Uterus (tissue), 4 donors: ENCODE data around the gene HDDC3. TPM values are rescaled to one million over a fixed set of nuclear protein-coding genes. Genes with fewer than 3 reads are reported as not detected.

Source experiments
- DNase-seq, 2 donors: peaks; one replicate each; pipeline ENCODE4 v3.0.0-alpha.2; 2019 to 2020
- H3K27ac ChIP-seq, 2 donors: fragments of 200-600 bp; sonication (generic); 1 replicate in 1 of 2; 2 replicates in 1 of 2; pipeline ENCODE4 v1.5.1; 2016 to 2018
- H3K27me3 ChIP-seq, 2 donors: fragments of 200-600 bp; sonication (generic); one replicate each; pipeline ENCODE4 v1.5.1; 2018 to 2019; ENCODE audit warnings: control low read depth in 1 of 2
- H3K36me3 ChIP-seq, 2 donors: fragments of 200-600 bp; sonication (generic); one replicate each; pipeline ENCODE4 v1.5.1; 2019; ENCODE audit warnings: control low read depth in 1 of 2
- H3K4me1 ChIP-seq, 2 donors: fragments of 200-600 bp; sonication (generic); one replicate each; pipeline ENCODE4 v1.5.1; 2018 to 2019; ENCODE audit warnings: control low read depth in 1 of 2
- H3K4me3 ChIP-seq, 2 donors: fragments of 200-600 bp; sonication (generic); 1 replicate in 1 of 2; 2 replicates in 1 of 2; pipeline ENCODE4 v1.5.1; 2018 to 2019; ENCODE audit warnings: mild to moderate bottlenecking in 1 of 2
- H3K9me3 ChIP-seq, 2 donors: fragments of 200-600 bp; sonication (generic); one replicate each; pipeline ENCODE4 v1.5.1; 2019; ENCODE audit warnings: control low read depth in 1 of 2
- POLR2A ChIP-seq, 2 donors: fragments of 450-650 bp; IDR thresholded peaks; one replicate each; pipeline ENCODE4 v1.6.1; 2016; ENCODE audit warnings: antibody characterized with exemption in 2 of 2, mild to moderate bottlenecking in 1 of 2, moderate library complexity in 1 of 2
- intact Hi-C: fragments of 100-400 bp; cut with DNase I; formaldehyde crosslinking; loops from one replicate; pipeline ENCODE4 v1.15.1; 2023; ENCODE audit warnings: low total_unique reads
- total RNA-seq, 4 donors: library from RNA; depleted of rRNA in 3 of 4; stranded (reverse); fragments of >200 nt in 3 of 4; gene quantifications; one replicate each; pipeline versions ENCODE4 v1.1.0 to v1.2.4, GENCODE V29; 2014 to 2023
- TF ChIP-seq, protein P1 (sequence below), 4 experiments: fragments of 200-600 bp in 2 of 4; fragments of 450-650 bp in 2 of 4; sonication (generic) in 2 of 4; IDR thresholded peaks; one replicate each; pipeline ENCODE4 v1.5.1; 2016 to 2019; ENCODE audit warnings: antibody characterized with exemption in 4 of 4, mild to moderate bottlenecking in 2 of 4, moderate library complexity in 1 of 4
- donor health status: DM: yes; HTN: yes; CAD: no.

HDDC3 gene
- total RNA-seq, 4 donors from 2014 or later = 0.59 to 14.0 (median 7.2) TPM

DNA sequence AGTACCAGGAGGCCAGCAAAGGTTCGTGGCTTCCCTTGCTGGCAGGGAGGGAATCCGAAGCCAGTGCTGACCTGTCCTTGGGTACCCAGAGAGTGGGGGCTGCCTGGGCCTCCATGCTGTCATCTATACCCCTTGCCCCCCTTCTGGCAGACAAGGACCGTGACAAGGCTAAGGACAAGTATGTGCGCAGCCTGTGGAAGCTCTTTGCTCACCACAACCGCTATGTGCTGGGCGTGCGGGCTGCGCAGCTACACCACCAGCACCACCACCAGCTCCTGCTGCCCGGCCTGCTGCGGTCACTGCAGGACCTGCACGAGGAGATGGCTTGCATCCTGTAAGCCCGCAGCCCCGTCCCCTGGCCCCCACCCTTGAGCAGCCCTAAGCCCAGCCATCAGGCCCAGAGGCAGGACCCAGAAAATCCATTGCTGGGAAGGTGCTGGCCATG, 45.3 kb downstream of the HDDC3 start:
- intact Hi-C loops = loop anchor here (5.0 to 10.0 kb wide), 2 partner anchors 172 to 240 kb away; partner anchors contain the start of gene BLM
- Histone ChIP-seq H3K4me3 (no peak overlapping the region), H3K27ac (no peak overlapping the region), H3K36me3 (no peaks in the 10 kb centered on the region), H3K27me3 (no peaks in the 10 kb centered on the region), H3K9me3 (no peaks in the 10 kb centered on the region), H3K4me1 (peaks cover 0 to 12% of the 10 kb centered on the region in 2 donors)
- DNase-seq = no peak
- TF ChIP-seq, protein P1, sequence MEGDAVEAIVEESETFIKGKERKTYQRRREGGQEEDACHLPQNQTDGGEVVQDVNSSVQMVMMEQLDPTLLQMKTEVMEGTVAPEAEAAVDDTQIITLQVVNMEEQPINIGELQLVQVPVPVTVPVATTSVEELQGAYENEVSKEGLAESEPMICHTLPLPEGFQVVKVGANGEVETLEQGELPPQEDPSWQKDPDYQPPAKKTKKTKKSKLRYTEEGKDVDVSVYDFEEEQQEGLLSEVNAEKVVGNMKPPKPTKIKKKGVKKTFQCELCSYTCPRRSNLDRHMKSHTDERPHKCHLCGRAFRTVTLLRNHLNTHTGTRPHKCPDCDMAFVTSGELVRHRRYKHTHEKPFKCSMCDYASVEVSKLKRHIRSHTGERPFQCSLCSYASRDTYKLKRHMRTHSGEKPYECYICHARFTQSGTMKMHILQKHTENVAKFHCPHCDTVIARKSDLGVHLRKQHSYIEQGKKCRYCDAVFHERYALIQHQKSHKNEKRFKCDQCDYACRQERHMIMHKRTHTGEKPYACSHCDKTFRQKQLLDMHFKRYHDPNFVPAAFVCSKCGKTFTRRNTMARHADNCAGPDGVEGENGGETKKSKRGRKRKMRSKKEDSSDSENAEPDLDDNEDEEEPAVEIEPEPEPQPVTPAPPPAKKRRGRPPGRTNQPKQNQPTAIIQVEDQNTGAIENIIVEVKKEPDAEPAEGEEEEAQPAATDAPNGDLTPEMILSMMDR (IDR thresholded peaks at IDR 0.05) = no peak
- TF ChIP-seq POLR2A (IDR thresholded peaks at IDR 0.05) = no peak

DNA sequence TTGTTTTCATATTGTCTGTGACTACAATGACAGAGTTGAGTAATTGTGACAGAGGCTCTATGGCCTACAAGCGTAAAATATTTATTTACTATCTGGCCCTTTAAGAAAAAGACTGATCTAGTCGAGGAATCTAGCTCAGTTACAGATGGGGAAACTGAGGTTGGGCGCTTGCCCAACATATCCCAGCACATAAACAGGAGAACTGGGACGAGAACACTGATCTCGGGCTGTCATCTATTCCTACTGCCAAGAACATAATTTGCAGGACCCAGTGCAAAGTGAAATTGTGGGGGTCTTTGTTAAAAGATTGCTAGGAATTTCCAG, 46.1 kb downstream of the HDDC3 start:
- intact Hi-C loops = loop anchor here (5.0 to 10.0 kb wide), 2 partner anchors 171 to 239 kb away; partner anchors contain the start of gene BLM
- no peak for DNase-seq
- no peaks in the 10 kb centered on the region for H3K36me3 ChIP-seq
- H3K9me3 ChIP-seq = no peaks in the 10 kb centered on the region
- TF ChIP-seq POLR2A (IDR thresholded peaks at IDR 0.05) = no peak
- TF ChIP-seq, protein P1 (IDR thresholded peaks at IDR 0.05) = no peak
- H3K4me3 ChIP-seq = no peak overlapping the region
- peak overlapping the region; percentile 96 for H3K27ac ChIP-seq
- H3K27me3 ChIP-seq = no peaks in the 10 kb centered on the region
- H3K4me1 ChIP-seq = peaks cover 0 to 12% of the 10 kb centered on the region in 2 donors

DNA sequence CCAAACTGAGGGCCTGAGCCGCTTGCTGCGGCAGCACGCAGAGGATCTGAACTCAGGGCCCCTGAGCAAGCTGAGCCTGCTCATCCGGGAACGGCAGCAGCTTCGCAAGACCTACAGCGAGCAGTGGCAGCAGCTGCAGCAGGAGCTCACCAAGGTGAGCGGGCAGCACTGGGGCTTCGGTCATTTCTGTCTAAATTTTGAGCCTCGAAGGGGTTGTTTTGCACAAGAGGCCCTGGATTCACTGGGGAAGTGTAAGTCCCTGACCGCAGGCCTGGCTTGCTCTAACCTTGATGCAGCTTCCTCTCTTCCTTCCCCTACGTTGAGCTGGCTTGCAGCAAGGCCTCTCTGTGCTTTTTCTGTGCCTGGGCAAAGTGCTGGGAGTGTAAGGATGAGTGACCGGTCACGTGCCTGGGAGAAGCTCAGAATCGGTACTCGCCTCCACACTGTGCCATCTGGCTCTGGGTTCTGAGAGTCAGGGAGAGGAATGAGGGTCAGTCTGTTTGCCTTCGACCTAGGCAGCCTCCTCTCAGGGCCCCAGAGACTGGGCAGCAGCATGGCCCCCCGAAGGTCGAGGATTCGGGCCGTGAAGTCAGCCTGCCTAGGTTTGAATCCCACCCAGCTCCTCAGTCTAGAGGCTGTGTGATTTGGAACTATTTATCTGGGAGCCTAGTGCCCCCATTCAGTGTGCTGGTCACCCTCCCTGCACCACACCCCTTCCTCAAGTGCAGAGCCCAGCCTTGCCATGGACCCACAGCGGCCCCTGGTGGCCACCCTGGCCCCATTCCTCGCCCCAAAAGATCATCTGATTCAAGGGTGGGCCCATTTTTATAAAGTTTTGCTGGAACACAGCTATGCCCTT, 46.7 kb downstream of the HDDC3 start:
- intact Hi-C loops = loop anchor here (5.0 to 10.0 kb wide), 2 partner anchors 171 to 238 kb away; partner anchors contain the start of gene BLM
- peak; percentile 79 to 81 for DNase-seq
- Histone ChIP-seq H3K4me3 (peak overlapping the region; percentile 3 to 49), H3K36me3 (no peaks in the 10 kb centered on the region), H3K27ac (peak overlapping the region; percentile 96), H3K9me3 (no peaks in the 10 kb centered on the region), H3K27me3 (no peaks in the 10 kb centered on the region), H3K4me1 (peaks cover 0 to 12% of the 10 kb centered on the region in 2 donors)
- no peak for TF ChIP-seq POLR2A (IDR thresholded peaks at IDR 0.05)
- TF ChIP-seq, protein P1 (IDR thresholded peaks at IDR 0.05) = peak; percentile 92 to 99 (median 96)

DNA sequence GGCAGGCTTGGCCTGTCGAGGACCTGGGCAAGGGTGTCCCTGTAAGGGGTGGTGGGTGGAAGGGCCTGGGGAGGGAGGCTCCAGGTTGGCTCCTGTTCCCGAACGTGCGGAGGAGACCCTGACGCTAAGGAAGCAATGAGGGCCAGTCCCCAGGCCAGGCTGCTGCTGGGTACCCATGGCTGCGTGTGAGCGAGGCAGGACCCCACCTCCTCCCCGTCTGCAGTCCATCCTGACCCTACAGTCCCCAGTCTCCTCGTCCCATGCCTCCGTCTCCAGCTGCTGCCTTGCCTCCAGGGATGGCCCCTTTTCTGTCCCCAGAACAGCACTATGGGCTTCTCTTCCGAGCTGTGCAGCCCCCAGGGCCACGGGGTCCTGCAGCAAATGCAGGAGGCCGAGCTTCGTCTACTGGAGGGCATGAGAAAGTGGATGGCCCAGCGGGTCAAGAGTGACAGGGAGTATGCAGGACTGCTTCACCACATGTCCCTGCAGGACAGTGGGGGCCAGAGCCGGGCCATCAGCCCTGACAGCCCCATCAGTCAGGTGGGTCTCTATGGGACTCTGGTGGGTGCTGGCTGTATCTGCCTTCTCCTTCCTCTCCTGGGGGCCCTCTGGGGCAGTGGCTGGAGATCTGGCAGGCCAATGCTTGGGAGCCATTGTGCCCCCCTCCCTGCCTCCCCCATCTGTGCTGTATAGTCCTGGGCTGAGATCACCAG, 47.5 kb downstream of the HDDC3 start:
- peak overlapping the region; percentile 49 to 65 for H3K4me3 ChIP-seq
- peaks cover 0 to 12% of the 10 kb centered on the region in 2 donors for H3K4me1 ChIP-seq
- no peaks in the 10 kb centered on the region for H3K27me3 ChIP-seq
- H3K9me3 ChIP-seq = no peaks in the 10 kb centered on the region
- H3K27ac ChIP-seq = peak overlapping the region; percentile 96
- no peak for TF ChIP-seq POLR2A (IDR thresholded peaks at IDR 0.05)
- TF ChIP-seq, protein P1 (IDR thresholded peaks at IDR 0.05) = no peak
- intact Hi-C loops = loop anchor here (5.0 to 10.0 kb wide), 2 partner anchors 170 to 238 kb away; partner anchors contain the start of gene BLM
- DNase-seq = no peak
- no peaks in the 10 kb centered on the region for H3K36me3 ChIP-seq
